Memory B cell (primary cell): ENCODE measurements around the gene RGPD6.
"Not testable (repeated sequence)": the region's sequence is repeated elsewhere in the genome, so short reads cannot be mapped to it uniquely, and the experiment has no call there.

Experiments
- ATAC-seq: fragments of 150-1000 bp; cut with Tn5 transposase; 2 replicates; pipeline ENCODE4 v1.10.0; 2021; ENCODE audit warnings: low read depth, mild to moderate bottlenecking, moderate library complexity
- DNase-seq, 2 donors: peaks; one replicate each; pipeline ENCODE4 v3.0.0; 2022; ENCODE audit warnings: low spot score in 2 of 2
- H3K27ac Mint-ChIP-seq: one replicate; pipeline ENCODE4 v1.8.0; 2022; ENCODE audit warnings: mild to moderate bottlenecking, moderate library complexity, mixed read lengths
- H3K27me3 Mint-ChIP-seq: one replicate; pipeline ENCODE4 v1.8.0; 2022; ENCODE audit warnings: mixed read lengths
- H3K36me3 Mint-ChIP-seq: one replicate; pipeline ENCODE4 v1.8.0; 2022; ENCODE audit warnings: mild to moderate bottlenecking, mixed read lengths
- H3K4me1 Mint-ChIP-seq: one replicate; pipeline ENCODE4 v1.8.0; 2022; ENCODE audit warnings: mixed read lengths
- H3K4me3 Mint-ChIP-seq: one replicate; pipeline ENCODE4 v1.8.0; 2022; ENCODE audit warnings: mild to moderate bottlenecking, moderate library complexity, mixed read lengths
- H3K9me3 Mint-ChIP-seq: one replicate; pipeline ENCODE4 v1.8.0; 2022; ENCODE audit warnings: mixed read lengths

RGPD6 gene

DNA sequence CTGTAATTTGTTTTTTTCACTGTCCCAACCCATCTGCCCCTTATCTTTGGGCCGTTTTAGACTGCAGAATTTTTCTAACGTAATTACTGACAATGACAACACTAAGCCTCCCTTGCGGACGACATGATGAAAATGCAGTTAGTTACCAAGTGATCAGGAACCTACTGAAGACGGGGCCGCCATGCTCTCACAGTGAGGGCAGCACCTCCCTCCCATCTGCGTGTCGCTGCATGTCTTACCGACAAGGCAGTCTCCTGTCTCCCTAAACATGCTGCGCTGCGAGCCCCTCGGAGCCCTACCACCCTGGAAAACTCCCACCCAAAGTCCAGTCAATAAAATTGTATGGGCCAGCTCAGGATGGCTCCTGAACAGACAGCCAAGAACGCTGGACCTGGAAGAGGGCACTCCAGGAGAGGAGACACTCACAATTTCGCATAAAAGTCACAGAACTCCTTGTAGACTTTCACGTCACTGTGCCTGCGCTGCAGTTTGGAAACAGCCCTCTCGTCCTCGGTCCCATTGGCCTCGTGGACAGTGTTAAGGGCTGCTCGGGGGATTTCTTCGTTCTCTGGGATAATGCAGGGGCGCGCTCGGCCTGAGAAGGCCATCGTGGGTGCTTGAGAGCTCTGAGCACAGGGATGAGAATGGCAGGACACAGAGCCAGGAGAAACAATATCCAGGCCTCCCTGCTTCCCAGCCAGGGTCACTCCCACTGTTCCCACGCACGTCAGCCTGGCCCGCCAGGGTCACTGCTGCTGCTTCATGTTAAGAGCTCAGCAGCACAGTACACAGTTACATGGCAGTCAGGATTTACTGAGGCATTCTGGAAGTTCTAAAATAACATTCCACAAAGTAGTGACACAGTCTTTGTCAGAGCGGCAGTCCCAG, 104.6 kb downstream of the RGPD6 start, which contains the start of gene LIMS4:
TSS of gene LIMS4 (minus strand) at position 646 of the 888 bp plus-strand sequence. CDS start at position 608, 38 bp downstream.
- H3K9me3 Mint-ChIP-seq, H3K4me1 Mint-ChIP-seq, DNase-seq, H3K27ac Mint-ChIP-seq, H3K36me3 Mint-ChIP-seq, H3K27me3 Mint-ChIP-seq, ATAC-seq, H3K4me3 Mint-ChIP-seq: not testable (repeated sequence)

DNA sequence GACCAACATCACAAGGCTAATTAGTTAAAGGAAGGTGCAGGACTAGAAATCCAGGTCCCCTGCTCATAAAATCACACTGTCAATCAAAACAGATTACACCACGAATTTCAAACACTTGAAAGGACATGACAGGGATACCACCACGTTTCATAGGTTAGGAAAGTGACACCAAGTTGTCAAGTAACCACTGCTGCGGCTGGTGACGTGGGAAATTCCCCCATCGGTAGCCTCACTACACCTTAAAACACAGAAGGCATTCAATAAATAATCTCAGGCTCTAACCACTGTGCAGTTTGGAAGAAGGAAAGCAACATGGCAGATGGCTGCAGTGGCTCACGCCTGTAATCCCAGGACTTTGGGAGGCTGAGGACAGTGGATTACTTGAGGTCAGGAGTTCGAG, 108.1 kb downstream of the RGPD6 start:
- not testable (repeated sequence) for H3K9me3 Mint-ChIP-seq, H3K27me3 Mint-ChIP-seq, DNase-seq, H3K27ac Mint-ChIP-seq, H3K36me3 Mint-ChIP-seq, H3K4me3 Mint-ChIP-seq, H3K4me1 Mint-ChIP-seq, ATAC-seq

DNA sequence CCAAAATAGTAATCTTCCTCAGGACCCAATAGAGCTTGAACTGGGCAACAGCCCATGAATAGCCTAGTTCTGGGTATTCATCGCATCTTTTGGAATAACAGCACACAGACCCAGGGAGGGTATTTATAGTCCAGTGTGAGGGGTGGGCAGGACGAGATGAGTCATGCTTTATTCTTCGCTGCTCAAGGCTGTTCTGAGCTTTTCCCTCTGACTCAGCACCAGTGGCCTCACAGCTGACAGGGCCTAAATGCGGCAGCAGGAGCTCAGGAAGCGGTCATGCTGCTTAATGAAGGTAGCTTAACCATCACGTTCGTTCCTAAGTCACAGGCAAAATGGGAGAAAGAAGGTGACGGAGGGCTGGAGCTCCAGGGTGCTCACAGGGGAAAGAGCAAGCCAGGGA, 111.7 kb downstream of the RGPD6 start:
- not testable (repeated sequence) for H3K27ac Mint-ChIP-seq, H3K4me1 Mint-ChIP-seq, ATAC-seq, DNase-seq, H3K9me3 Mint-ChIP-seq, H3K36me3 Mint-ChIP-seq, H3K27me3 Mint-ChIP-seq, H3K4me3 Mint-ChIP-seq
